ENCODE data around the gene GBP3.
"Not testable (repeated sequence)": the region's sequence is repeated elsewhere in the genome, so short reads cannot be mapped to it uniquely, and the experiment has no call there.

GBP3 gene

GRCh38 chr1:89022167-89022959 is at the start of gene GBP3:
TSS of gene GBP3 (minus strand) at chr1:89022866. CDS start at chr1:89020721, 2,145 bp downstream.
- no peak for DNase-seq (ENCODE audit: low read depth)

- DNase-seq (ENCODE audit: low read depth) = no peak
Measured at GRCh38 chr1:89070509-89070908, 47.8 kb upstream of the GBP3 start.

GRCh38 chr1:89069951-89070350 is 47.3 kb upstream of the GBP3 start:
- no peak for DNase-seq (ENCODE audit: low read depth)

- DNase-seq (ENCODE audit: low read depth) = no peak
Measured at GRCh38 chr1:89068291-89068690, 45.6 kb upstream of the GBP3 start.

- DNase-seq (ENCODE audit: low read depth) = no peak
Measured at GRCh38 chr1:89065079-89065868, 42.6 kb upstream of the GBP3 start, which contains the start of gene GBP1. TSS of gene GBP1 (minus strand) at chr1:89065208. CDS start at chr1:89063234, 1,974 bp downstream.

DNA sequence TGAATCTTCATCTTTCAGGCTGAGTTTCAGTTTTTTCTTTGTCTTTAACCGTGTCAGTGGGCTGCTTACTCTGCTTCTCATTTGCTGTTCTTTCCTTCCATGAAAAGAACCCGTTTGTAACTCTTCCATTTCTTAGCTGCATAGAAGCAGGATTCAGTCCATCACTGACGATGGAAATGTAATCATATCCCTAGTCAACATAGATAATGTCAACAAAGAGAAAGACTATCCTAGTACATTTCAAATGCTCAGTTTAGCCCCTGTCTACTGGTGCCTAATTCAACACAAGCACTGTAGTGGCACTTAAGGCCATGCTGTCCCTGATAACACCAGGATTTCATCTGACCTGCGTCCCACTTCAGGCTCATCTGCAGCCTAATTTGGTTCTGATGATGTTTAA is 42.0 kb upstream of the GBP3 start:
- DNase-seq (ENCODE audit: low read depth) = no peak

GRCh38 chr1:89063094-89063493 is 40.4 kb upstream of the GBP3 start:
- DNase-seq (ENCODE audit: low read depth) = no peak

DNA sequence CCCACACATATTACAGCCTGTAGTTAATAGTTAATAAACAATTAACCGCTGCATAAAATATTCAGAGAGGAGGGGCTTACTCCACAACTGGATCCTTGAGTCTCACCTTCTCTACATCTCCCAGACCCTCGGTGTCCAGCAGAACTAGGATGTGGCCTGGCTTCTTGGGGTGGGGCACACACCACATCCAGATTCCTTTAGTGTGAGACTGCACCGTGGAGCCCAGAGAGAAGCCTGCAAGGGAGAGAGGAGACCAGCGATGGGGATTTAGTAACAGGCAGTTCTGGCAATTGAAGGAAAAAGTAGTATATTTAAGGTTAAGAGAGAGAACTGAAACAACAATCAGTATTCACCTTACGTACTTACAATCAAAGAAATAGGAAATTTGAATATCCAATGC is 37.4 kb upstream of the GBP3 start:
- DNase-seq (ENCODE audit: low read depth) = no peak

DNA sequence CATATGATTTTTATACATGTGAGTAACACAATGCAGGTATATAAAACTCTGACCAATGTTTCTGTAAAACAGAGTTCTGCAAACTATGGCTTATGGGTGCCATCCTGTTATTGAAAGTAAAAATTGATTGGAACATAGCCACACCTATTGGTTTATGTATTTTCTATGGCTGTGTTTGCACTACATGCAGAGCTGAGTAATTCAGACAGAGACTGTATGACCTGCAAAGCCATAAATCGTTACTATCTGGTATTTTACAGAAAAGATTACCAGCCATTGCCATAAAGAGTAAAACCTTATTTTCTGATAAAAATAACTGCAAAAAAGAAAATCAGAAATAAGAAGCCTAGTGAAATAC is 29.3 kb upstream of the GBP3 start:
- no peak for DNase-seq (ENCODE audit: low read depth)

DNA sequence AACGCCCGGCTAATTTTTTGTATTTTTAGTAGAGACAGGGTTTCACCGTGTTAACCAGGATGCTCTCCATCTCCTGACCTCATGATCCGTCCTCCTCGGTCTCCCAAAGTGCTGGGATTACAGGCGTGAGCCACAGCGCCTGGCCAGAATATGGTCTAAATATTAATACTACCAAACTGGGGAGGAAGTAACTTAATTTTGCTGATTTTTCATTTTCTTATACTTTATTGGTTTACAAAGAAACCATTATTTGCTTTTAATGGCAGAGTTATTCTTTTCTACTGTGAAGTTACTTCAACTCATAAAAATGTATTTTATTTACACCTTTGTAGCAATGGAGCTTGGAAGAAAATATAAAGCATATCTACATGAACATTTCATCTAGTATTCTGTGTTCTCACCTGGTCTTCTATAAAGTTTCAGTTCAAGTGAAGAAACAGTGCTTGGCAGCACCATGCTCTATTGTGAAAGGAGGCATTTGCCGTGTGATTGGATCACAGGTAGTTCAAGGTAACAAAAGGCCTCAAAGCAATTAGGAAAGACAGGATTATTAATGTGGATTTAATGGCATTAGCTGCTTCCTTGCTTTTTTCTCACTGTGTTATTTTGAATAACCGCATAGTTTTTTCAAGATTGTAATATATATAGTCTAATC is 28.8 kb upstream of the GBP3 start:
- no peak for DNase-seq (ENCODE audit: low read depth)

GRCh38 chr1:89050649-89051033 is 28.0 kb upstream of the GBP3 start:
- DNase-seq (ENCODE audit: low read depth) = no peak

DNA sequence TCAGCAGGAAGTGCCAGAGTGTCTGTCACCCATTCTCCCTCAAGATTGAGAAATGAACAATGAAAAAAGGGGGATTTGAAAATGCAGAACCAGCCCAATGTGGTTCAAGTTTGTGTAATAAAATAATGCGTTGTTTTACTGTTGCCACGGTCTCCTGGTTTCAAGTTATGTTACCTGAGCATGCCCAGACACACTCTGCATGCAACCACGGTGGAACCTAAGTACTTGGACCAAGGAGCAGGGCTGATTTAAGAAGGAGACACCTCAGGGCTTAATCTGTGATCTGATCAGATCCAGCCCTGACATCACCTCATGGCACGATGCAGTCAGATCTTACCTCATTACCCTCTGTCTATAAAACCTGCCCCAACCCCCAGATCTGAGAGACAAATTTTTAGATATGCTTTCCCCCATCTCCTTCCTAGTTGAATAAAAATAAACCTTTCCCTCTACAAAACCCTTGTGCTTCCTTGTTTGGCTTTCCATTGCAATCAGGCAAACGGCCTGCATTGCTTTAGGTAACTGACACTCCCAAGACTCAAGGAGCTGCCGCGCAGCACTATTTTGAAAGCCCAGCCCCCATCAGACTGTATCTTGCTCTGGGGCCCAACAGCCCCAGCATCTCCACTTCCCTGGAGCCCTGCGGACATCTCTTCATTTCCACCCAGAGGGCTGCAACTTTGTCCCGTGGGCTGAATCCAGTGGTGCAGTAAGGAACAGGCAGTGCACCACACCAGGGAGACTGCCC is 27.4 kb upstream of the GBP3 start:
- not testable (repeated sequence) for DNase-seq (ENCODE audit: low read depth)

GRCh38 chr1:89049187-89049586 is 26.5 kb upstream of the GBP3 start:
- not testable (repeated sequence) for DNase-seq (ENCODE audit: low read depth)

DNA sequence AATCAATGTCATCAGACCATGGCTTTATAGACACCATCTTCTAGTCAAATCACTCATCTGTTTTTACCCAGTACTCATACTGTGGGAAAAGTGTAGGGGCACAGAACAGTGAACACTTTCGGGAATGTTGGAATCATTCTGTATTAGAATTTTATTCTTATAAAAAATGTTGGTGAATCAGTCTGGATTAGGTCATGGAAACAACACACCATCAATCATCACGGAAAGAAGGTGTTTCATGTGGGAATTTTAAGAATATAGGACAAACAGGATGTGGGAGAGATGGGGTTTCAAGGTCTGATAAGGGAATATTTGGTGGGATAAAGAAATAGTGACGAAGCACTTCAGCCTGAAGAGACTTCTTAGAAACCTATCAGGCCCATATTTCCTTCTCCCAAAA is 25.1 kb upstream of the GBP3 start:
- DNase-seq (ENCODE audit: low read depth) = no peak

DNA sequence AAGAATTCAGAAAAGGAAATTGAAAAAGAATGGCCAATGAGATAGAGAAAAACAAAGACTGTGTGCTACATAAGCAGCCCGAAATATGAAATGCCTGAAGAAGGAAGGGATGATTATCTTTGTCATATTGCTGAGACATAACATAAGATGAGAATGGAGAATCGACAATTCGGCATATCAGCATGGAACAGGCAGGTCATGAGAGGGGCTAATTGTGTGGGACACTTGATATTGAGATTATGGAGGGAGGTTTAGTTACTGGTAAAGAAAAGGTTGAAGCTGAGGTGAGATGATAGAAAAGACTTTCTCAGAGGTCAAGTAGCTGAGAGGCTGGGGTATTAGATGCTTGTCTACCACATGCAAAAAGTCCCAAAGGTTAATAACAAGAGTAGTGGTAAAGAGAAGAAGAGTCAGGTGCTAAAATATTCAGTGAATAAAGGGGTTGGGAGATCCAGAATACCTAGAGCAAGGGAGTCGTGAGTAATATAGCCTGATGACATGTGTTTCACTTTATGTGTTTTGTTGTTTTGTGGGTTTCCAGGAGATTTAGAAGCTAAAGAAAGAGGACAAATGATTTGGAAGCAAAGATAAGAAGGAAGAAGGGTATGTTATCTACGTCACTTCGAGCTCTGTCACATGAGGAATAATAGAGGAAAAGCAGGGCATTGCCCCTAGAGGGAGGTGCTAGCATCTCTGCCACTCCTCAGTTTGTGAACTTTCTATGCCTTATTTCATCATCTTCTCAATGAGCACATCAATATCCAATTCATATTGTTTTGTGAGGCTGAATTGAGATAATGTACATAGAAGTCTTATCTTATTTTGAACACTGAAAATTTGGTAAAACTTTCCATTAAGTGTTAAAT is 23.9 kb upstream of the GBP3 start:
- DNase-seq (ENCODE audit: low read depth) = not testable (repeated sequence)

GRCh38 chr1:89044970-89045721 is 22.5 kb upstream of the GBP3 start:
- DNase-seq (ENCODE audit: low read depth) = no peak

GRCh38 chr1:89043940-89044339 is 21.3 kb upstream of the GBP3 start:
- no peak for DNase-seq (ENCODE audit: low read depth)

- no peak for DNase-seq (ENCODE audit: low read depth)
Measured at GRCh38 chr1:89042491-89042890, 19.8 kb upstream of the GBP3 start.

GRCh38 chr1:89041721-89042120 is 19.1 kb upstream of the GBP3 start:
- no peak for DNase-seq (ENCODE audit: low read depth)

DNA sequence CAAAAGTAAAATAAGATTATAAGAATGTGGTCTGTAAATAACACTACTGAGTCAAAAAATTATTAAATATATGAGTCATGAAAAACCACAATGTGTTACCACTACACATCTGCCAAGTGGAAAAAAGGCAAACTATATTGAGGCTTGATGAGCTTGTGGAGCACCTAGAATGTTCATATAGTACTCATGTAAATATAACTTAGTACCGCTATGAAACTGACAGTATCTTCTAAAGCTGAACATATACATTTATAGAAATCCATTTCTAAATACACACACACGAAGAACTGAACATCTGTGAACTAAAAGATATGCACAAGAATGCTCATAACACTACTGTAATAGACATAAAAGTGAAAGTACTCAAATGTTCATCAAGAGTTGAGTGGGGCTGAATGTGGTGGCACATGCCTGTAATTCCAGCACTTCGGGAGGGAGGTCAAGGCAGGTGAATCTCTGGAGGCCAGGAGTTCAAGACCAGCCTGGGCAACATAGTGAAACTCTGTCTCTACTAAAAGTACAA is 18.5 kb upstream of the GBP3 start:
- no peak for DNase-seq (ENCODE audit: low read depth)
